ENCODE measurements around the gene PTS. TPM values are rescaled to one million over a fixed set of nuclear protein-coding genes. Genes with fewer than 3 reads are reported as not detected.

Gene PTS
- polyA plus RNA-seq, 2 of the 4 experiments (the other 2 are of a cell fraction): 33.9 to 48.5 TPM

DNA sequence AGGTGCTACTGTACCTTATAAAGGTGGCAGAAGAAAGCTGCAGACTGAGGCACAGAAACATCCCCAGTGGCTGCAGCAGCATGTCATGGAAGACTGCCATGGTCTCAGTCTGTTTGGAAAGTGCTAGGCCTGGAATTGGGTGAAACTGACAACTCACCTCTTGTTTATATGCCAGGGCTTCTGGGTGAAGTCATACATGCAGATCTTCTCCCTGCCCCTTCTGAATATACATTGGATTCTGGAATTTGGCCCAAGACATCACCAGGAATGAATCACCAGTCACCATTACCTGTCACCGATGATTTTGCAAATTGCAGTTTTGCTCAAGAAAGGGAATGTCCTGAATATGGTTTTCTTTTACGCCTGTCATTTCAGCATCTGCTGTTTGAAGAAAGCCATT lies 34.3 kb downstream of the PTS start, which contains the start of gene PLET1:
Gene PLET1 (minus strand): TSS at position 371 of the 400 bp plus-strand sequence. CDS start 271 bp downstream, at position 100.
- no peak for ATAC-seq
- Histone ChIP-seq H3K9me3 (no peaks in the 10 kb centered on the region), H3K4me3 (no peak within 1 kb of the TSS), H3K4me2 (no peak within 1 kb of the TSS), H3K27ac (no peak within 1 kb of the TSS), H3K4me1 (no peaks in the 10 kb centered on the region)
- 91% methylated on average over 2 of the region's 2 CpGs for whole genome bisulfite sequencing (ENCODE audit: missing lambda C conversion rate)
- CTCF ChIA-PET: no interaction called here
- FAIRE-seq: no peak
- DNase-seq (ENCODE audit: low read depth in 1 of 2, low spot score in 1 of 2): no peak
- TF ChIP-seq SMC3 (IDR thresholded peaks at IDR 0.05) (no peak), RAD21 (conservative IDR thresholded peaks at IDR 0.05 in 1 of 2, IDR thresholded peaks at IDR 0.05 in 1 of 2) (no peak), ESRRA (IDR thresholded peaks at IDR 0.05; ENCODE audit: borderline replicate concordance, low read length) (no peak), JUN (IDR thresholded peaks at IDR 0.05) (no peak), RNF2 (IDR thresholded peaks at IDR 0.05; ENCODE audit: borderline replicate concordance, low read depth) (no peak), CEBPB (IDR thresholded peaks at IDR 0.05) (no peak), KDM1A (IDR thresholded peaks at IDR 0.05; ENCODE audit: low read depth) (no peak), HOXB13 (CRISPR knock-in tag; IDR thresholded peaks at IDR 0.05; ENCODE audit: low read depth) (no peak), POLR2AphosphoS2 (conservative IDR thresholded peaks at IDR 0.05; ENCODE audit: low read length) (no peak), SREBF2 (IDR thresholded peaks at IDR 0.05) (no peak), NPAS2 (CRISPR knock-in tag; IDR thresholded peaks at IDR 0.05; ENCODE audit: borderline replicate concordance) (no peak)
- TF ChIP-seq, protein P1, sequence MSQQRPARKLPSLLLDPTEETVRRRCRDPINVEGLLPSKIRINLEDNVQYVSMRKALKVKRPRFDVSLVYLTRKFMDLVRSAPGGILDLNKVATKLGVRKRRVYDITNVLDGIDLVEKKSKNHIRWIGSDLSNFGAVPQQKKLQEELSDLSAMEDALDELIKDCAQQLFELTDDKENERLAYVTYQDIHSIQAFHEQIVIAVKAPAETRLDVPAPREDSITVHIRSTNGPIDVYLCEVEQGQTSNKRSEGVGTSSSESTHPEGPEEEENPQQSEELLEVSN (IDR thresholded peaks at IDR 0.05; ENCODE audit: borderline replicate concordance, low read depth): no peak
- TF ChIP-seq, protein P2, sequence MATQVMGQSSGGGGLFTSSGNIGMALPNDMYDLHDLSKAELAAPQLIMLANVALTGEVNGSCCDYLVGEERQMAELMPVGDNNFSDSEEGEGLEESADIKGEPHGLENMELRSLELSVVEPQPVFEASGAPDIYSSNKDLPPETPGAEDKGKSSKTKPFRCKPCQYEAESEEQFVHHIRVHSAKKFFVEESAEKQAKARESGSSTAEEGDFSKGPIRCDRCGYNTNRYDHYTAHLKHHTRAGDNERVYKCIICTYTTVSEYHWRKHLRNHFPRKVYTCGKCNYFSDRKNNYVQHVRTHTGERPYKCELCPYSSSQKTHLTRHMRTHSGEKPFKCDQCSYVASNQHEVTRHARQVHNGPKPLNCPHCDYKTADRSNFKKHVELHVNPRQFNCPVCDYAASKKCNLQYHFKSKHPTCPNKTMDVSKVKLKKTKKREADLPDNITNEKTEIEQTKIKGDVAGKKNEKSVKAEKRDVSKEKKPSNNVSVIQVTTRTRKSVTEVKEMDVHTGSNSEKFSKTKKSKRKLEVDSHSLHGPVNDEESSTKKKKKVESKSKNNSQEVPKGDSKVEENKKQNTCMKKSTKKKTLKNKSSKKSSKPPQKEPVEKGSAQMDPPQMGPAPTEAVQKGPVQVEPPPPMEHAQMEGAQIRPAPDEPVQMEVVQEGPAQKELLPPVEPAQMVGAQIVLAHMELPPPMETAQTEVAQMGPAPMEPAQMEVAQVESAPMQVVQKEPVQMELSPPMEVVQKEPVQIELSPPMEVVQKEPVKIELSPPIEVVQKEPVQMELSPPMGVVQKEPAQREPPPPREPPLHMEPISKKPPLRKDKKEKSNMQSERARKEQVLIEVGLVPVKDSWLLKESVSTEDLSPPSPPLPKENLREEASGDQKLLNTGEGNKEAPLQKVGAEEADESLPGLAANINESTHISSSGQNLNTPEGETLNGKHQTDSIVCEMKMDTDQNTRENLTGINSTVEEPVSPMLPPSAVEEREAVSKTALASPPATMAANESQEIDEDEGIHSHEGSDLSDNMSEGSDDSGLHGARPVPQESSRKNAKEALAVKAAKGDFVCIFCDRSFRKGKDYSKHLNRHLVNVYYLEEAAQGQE (IDR thresholded peaks at IDR 0.05): no peak
- TF ChIP-seq, protein P3, sequence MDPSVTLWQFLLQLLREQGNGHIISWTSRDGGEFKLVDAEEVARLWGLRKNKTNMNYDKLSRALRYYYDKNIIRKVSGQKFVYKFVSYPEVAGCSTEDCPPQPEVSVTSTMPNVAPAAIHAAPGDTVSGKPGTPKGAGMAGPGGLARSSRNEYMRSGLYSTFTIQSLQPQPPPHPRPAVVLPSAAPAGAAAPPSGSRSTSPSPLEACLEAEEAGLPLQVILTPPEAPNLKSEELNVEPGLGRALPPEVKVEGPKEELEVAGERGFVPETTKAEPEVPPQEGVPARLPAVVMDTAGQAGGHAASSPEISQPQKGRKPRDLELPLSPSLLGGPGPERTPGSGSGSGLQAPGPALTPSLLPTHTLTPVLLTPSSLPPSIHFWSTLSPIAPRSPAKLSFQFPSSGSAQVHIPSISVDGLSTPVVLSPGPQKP (IDR thresholded peaks at IDR 0.05; ENCODE audit: low read depth, low read length): no peak
- TF ChIP-seq, protein P4, sequence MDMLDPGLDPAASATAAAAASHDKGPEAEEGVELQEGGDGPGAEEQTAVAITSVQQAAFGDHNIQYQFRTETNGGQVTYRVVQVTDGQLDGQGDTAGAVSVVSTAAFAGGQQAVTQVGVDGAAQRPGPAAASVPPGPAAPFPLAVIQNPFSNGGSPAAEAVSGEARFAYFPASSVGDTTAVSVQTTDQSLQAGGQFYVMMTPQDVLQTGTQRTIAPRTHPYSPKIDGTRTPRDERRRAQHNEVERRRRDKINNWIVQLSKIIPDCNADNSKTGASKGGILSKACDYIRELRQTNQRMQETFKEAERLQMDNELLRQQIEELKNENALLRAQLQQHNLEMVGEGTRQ (IDR thresholded peaks at IDR 0.05): no peak
- POLR2A ChIA-PET: no interaction called here

DNA sequence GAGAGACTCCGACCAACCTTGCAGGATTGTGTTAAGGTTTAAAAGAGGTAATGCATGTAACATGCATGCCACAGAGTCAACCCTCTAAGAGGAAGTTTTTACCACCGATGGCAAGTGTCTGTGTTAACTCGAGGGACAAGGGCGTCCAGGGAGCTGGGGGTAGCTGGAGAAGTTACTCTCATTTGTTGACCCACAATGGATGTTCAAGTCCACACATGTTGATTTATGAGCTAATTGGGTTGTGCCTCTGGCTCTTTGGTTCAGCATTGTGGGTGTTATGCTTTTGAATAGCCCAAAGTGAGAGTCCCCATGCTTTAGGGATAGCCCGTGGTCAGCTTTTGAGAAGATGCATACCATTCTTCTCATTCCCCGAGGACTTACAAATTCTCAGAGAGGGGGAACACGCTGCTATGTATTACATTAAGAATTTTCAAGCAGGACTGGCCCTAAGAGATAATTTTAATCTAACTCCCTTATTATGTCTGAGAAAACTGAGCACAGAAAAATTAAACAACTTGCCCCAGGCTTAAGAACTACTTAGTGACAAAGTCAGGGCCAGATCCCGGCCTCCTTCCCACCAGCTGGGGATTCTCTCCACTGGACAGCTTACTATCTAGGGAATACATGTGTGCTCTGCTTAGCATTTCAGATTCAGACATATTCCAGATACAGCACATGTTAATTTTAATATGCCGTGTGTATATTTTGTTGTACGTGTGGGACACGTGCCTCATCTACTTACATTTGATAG lies 39.6 kb downstream of the PTS start:
- DNase-seq (ENCODE audit: low read depth in 1 of 2, low spot score in 1 of 2): no peak
- FAIRE-seq: no peak
- Histone ChIP-seq H3K4me2 (no peak overlapping the region), H3K9me3 (no peaks in the 10 kb centered on the region), H3K27ac (no peak overlapping the region), H3K4me1 (no peaks in the 10 kb centered on the region), H3K4me3 (no peak overlapping the region)
- ChIA-PET CTCF (interaction anchor here (1.2 to 4.2 kb wide), 5 partner anchors 14 to 46 kb away, joined by 3 to 29 read pairs (median 5); no protein-coding TSS in a partner anchor), POLR2A (no interaction called here)
- WGBS (ENCODE audit: missing lambda C conversion rate): 44% methylated on average over 11 of the region's 11 CpGs
- ATAC-seq: no peak
- TF ChIP-seq, protein P2 (IDR thresholded peaks at IDR 0.05): no peak
- no peak for TF ChIP-seq HEYL (CRISPR knock-in tag; IDR thresholded peaks at IDR 0.05)
- TF ChIP-seq, protein P1 (IDR thresholded peaks at IDR 0.05; ENCODE audit: borderline replicate concordance, low read depth): no peak
- TF ChIP-seq MAZ (IDR thresholded peaks at IDR 0.05; ENCODE audit: borderline replicate concordance, low read depth, low read length): no peak
- TF ChIP-seq NPAS2 (CRISPR knock-in tag; IDR thresholded peaks at IDR 0.05; ENCODE audit: borderline replicate concordance): no peak
- no peak for TF ChIP-seq ESRRA (IDR thresholded peaks at IDR 0.05; ENCODE audit: borderline replicate concordance, low read length)
- TF ChIP-seq CHD2 (IDR thresholded peaks at IDR 0.05; ENCODE audit: low read length, partially characterized antibody): no peak
- no peak for TF ChIP-seq RFX5 (IDR thresholded peaks at IDR 0.05)
- TF ChIP-seq ZSCAN20 (CRISPR knock-in tag; IDR thresholded peaks at IDR 0.05): no peak
- TF ChIP-seq, protein P5, sequence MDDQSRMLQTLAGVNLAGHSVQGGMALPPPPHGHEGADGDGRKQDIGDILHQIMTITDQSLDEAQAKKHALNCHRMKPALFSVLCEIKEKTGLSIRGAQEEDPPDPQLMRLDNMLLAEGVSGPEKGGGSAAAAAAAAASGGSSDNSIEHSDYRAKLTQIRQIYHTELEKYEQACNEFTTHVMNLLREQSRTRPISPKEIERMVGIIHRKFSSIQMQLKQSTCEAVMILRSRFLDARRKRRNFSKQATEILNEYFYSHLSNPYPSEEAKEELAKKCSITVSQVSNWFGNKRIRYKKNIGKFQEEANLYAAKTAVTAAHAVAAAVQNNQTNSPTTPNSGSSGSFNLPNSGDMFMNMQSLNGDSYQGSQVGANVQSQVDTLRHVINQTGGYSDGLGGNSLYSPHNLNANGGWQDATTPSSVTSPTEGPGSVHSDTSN (IDR thresholded peaks at IDR 0.05): no peak
- no peak for TF ChIP-seq GATA3 (IDR thresholded peaks at IDR 0.05; ENCODE audit: borderline replicate concordance)

Data from A549 (cell line).